ENCODE measurements around the gene SELENOS. TPM values are rescaled to one million over a fixed set of nuclear protein-coding genes. Genes with fewer than 3 reads are reported as not detected.

SELENOS gene
- total RNA-seq, 4 donors from 2014 or later: 50.4 to 77.3 (median 65.6) TPM

GRCh38 chr15:101264911-101265641 is 12.2 kb downstream of the SELENOS start:
- Histone ChIP-seq H3K27ac (no peak overlapping the region), H3K9me3 (no peaks in the 10 kb centered on the region), H3K27me3 (no peaks in the 10 kb centered on the region), H3K4me1 (peaks cover 0 to 8% of the 10 kb centered on the region in 2 donors), H3K4me3 (replicated peaks in 1 of 3) (no peak overlapping the region), H3K36me3 (peaks cover 6 to 7% of the 10 kb centered on the region in 2 donors)
- 79 to 80% methylated on average over 17 of the region's 17 CpGs for WGBS, 2 donors
- no peak for DNase-seq
- intact Hi-C loops (cut with DNase I): no loop called here
- TF ChIP-seq POLR2A (IDR thresholded peaks at IDR 0.05) (no peak), CTCF (IDR thresholded peaks at IDR 0.05) (no peak)

GRCh38 chr15:101264011-101264410 is 13.3 kb downstream of the SELENOS start:
- intact Hi-C loops (cut with DNase I): no loop called here
- WGBS, 2 donors: 88 to 89% methylated on average over 4 of the region's 4 CpGs
- Histone ChIP-seq H3K4me1 (peaks cover 0 to 8% of the 10 kb centered on the region in 2 donors), H3K27me3 (no peaks in the 10 kb centered on the region), H3K4me3 (replicated peaks in 1 of 3) (no peak overlapping the region), H3K27ac (no peak overlapping the region), H3K36me3 (no peaks in the 10 kb centered on the region), H3K9me3 (no peaks in the 10 kb centered on the region)
- TF ChIP-seq CTCF (IDR thresholded peaks at IDR 0.05): no peak
- TF ChIP-seq POLR2A (IDR thresholded peaks at IDR 0.05): no peak
- DNase-seq: no peak

GRCh38 chr15:101262551-101262950 is 14.7 kb downstream of the SELENOS start:
- no peak for TF ChIP-seq POLR2A (IDR thresholded peaks at IDR 0.05)
- no peak for TF ChIP-seq CTCF (IDR thresholded peaks at IDR 0.05)
- Histone ChIP-seq H3K4me1 (peaks cover 0 to 8% of the 10 kb centered on the region in 2 donors), H3K9me3 (no peaks in the 10 kb centered on the region), H3K27me3 (no peaks in the 10 kb centered on the region), H3K27ac (no peak overlapping the region), H3K4me3 (replicated peaks in 1 of 3) (no peak overlapping the region), H3K36me3 (no peaks in the 10 kb centered on the region)
- WGBS, 2 donors: 73 to 85% methylated on average over 4 of the region's 4 CpGs
- no peak for DNase-seq
- intact Hi-C loops (cut with DNase I): no loop called here

GRCh38 chr15:101258238-101259144 is 18.8 kb downstream of the SELENOS start:
- Histone ChIP-seq H3K4me1 (no peaks in the 10 kb centered on the region), H3K27ac (no peak overlapping the region), H3K9me3 (no peaks in the 10 kb centered on the region), H3K36me3 (no peaks in the 10 kb centered on the region), H3K4me3 (replicated peaks in 1 of 3) (no peak overlapping the region), H3K27me3 (no peaks in the 10 kb centered on the region)
- intact Hi-C loops (cut with DNase I): loop anchor here (2.0 to 10.0 kb wide), 2 partner anchors 244 to 344 kb away; partner anchors contain the start of gene LRRK1
- WGBS, 2 donors: 32 to 34% methylated on average over 9 to 11 of the region's 11 CpGs
- peak; percentile 68 to 94 (median 84) for TF ChIP-seq CTCF (IDR thresholded peaks at IDR 0.05)
- no peak for TF ChIP-seq POLR2A (IDR thresholded peaks at IDR 0.05)
- DNase-seq: peak; percentile 61 to 65

Measured in thyroid gland (tissue), 4 donors.